ENCODE measurements around the gene SYDE2.

- TF ChIP-seq CTCF (conservative IDR thresholded peaks at IDR 0.05 in 1 of 2, IDR thresholded peaks at IDR 0.05 in 1 of 2; ENCODE audit: low read depth in 1 of 2, low read length in 2 of 2) (no peak), EZH2 (IDR thresholded peaks at IDR 0.05; ENCODE audit: low read length, missing control alignments) (no peak)
These were observed 22.4 kb downstream of the SYDE2 start for GRCh38 chr1:85178396-85178795.

Data from fibroblast of lung (primary cell).